ENCODE measurements around the gene RESP18. TPM values are rescaled to one million over a fixed set of nuclear protein-coding genes. Genes with fewer than 3 reads are reported as not detected.
A peak's percentile ranks its signal among the peaks of the same experiment; 100 is the strongest.

Gene RESP18
- total RNA-seq, 1 donor from 2014 or later: not detected

DNA sequence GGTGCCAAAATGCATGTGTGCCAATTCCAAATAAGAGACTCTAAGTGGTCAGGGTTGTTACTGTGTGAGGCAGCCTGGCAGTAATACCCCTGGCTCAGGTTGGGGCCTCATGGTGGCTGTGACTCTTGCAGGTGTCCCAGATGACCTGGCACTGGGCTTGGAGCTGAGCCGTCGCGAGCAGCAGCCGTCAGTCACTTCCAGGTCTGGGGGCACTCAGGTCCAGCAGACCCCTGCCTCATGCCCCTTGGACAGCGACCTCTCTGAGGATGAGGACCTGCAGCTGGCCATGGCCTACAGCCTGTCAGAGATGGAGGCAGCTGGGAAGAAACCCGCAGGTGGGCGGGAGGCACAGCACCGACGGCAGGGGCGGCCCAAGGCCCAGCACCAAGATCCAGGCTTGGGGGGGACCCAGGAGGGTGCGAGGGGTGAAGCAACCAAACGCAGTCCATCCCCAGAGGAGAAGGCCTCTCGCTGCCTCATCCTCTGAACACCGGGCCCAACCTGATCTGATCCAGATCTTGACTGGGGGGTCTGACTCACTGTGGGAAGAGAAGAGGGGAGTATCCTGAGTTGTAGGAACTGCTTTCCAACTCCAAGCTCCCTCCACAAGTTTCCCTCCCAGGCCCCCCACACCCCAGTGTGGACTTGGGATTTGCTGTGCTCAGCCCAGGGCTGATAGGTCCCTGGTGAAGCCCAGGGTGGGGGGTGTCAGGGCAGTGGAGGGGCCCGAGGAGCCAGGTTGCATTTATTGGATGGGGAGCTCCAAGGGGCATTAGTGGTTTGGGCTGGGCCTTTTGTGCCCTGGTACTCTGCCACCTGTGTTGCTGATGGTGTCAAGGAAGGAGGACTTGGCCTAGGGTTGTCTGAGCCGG lies 47.8 kb downstream of the RESP18 start:
- intact Hi-C loops (cut with micrococcal nuclease): no loop called here
- no peak for ATAC-seq
- DNase-seq: no peak

- DNase-seq (no peak), ATAC-seq (no peak)
- intact Hi-C loops (cut with micrococcal nuclease): no loop called here
These were observed 49.5 kb downstream of the RESP18 start for GRCh38 chr2:219282943-219283581.

DNA sequence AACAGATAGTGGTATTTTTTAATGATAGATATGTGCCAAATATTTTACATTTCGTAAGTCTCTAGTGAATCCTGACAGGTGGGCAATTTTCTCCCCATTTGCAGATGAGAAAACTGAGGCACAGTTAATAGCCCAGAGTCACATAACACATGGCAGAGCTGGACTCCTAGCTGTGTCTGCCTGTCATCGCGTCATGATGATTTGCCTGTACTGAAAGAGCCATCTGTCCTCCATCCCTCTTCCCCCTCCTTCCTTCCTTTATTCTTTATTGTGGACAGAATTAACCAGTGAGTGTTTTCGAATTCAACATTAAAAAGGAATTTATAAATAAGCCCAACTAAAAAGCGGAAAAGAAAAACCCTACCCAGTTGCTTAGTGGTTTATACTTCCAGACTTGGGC lies 50.2 kb downstream of the RESP18 start:
- ATAC-seq (no peak), DNase-seq (no peak)
- intact Hi-C loops (cut with micrococcal nuclease): no loop called here

DNA sequence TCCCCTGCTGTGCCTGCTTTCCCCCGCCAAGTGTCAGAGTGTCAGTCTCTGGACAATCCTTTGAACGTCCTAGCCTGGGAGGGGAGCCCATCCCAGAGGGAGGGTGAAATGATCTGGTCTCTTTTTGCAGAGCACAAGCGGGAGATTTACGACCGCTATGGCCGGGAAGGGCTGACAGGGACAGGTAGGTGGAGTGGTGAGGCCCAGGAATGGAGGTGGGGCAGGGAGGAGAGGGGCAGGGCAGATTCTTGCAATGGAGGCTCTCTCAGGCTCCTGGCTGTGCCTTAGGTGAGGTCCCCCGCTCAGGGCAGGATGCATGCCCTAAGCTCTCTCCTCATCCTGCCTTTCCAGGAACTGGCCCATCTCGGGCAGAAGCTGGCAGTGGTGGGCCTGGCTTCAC lies 51.0 kb downstream of the RESP18 start:
- no peak for ATAC-seq
- intact Hi-C loops (cut with micrococcal nuclease): no loop called here
- DNase-seq: no peak

- intact Hi-C loops (cut with micrococcal nuclease): no loop called here
- no peak for ATAC-seq
- DNase-seq: no peak
These were observed 51.9 kb downstream of the RESP18 start for GRCh38 chr2:219280651-219281050.

GRCh38 chr2:219279916-219280516 lies 52.5 kb downstream of the RESP18 start:
- no peak for DNase-seq
- intact Hi-C loops (cut with micrococcal nuclease): no loop called here
- no peak for ATAC-seq

DNA sequence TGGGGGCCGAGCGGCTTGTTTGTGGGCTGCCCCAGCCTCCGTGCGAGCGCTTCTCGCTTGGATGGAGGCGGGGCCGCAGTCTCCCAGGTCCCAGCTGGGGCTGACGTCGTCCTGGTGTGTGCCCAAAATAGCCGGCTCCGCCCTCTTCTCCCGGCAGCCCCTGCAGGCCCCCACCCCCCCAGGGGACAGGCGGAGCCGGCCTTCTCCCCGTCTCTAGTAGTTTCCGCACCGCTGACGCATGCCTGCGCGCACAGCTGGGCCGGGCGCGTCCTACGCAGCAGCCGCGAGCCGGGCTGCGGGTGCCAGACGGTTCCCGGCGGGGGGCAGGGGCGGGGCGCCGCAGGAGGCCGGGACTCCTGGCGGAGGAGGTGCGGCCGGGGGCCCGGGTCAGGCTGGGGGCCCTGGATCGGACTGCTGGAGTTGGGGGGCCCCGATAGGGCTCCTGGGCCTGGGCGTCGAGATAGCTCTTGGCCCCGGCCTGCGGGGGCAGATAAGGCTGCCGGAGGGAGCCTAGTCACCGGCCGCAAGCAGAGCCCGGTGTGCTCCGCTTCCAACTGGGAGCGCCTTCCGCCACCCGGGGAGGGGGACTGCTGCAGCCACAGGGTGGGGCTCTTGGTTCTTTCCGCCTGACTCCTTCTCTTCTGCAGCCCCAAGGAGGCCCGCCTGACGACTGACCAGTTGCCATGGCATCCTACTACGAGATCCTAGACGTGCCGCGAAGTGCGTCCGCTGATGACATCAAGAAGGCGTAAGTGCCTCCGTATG lies 53.2 kb downstream of the RESP18 start, which contains the start of gene DNAJB2:
Gene DNAJB2 (plus strand): TSS at position 216 of the 765 bp plus-strand sequence. CDS start 468 bp downstream, at position 684.
- peak; percentile 99 for DNase-seq
- intact Hi-C loops (cut with micrococcal nuclease): no loop called here
- peak; percentile 95 for ATAC-seq

DNA sequence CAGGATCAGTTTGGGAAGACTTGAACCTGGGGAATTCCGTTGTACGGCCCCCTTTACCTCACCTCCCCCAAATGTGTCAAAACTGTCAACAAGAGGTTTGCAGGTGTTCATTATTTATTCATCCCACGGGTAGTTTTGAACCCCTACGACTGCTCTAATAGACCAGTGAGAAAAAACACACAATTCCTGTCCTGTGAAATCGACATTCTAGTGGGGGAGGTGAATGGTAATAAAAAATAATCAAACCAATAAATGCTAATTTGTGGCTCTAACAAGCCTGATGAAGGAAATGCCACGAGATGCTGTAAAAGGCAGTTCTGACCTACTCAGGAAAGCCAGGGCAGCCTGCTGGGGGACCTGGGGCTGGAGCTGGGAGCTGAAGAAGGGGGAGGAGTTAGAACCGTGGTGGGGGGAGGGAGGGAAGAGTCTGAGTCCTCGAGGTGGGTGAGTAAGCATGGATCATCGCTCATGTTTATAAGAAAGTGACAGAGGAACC lies 53.8 kb downstream of the RESP18 start:
- intact Hi-C loops (cut with micrococcal nuclease): no loop called here
- ATAC-seq: peak; percentile 48

DNA sequence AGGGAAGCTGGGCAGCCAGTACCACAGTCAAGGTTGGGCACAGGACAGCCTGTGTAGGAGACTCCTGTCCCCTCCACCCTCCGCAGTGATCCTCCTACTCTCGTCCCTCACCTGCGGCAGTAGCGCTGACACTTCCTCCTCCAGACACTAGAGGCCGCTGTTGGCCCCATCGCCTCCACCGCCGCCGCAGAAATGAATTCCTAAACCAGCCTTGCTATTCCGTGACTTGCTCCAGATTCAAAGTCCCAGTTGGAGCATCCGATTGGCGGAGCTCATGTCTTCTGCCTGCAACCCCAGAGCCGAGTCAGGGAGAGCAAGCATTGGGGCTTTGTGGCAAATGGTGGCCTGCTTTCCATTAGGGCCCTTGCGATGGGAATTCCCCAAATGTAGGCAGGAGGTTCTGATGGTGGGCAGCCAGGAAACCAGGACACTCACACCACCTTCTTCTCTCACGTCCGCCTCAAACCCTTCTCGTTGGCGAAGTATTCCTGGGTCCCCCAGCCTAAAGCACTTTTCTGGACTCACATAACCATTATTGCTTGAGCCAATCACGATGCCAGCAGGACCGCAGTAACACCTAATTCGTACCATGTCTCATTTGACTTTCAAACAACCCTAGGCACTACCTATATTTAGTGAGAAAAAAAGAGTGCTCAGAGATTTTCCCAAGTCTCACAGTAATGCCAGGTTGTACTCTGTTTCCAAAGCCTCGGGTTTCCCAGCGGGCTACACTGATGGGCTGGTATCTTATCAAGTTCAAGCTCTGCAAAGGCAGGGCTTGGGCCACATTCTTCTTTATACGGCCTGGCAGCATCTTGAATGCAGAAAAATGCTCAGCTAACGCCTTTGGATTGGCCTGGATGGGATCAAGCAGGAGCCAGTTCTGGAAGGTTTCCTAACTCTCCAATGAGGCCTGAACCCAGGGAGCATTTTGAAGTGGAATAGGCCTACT lies 54.6 kb downstream of the RESP18 start:
- peak; percentile 33 for ATAC-seq
- intact Hi-C loops (cut with micrococcal nuclease): no loop called here
- DNase-seq: peak; percentile 82

More for the DNA sequence above, 53.8 kb downstream of the RESP18 start:
- no peak for DNase-seq

Small RNA genes within 50 kb of the gene (microRNA-seq; reads per million reads assigned to microRNA genes)
- gene MIR153-1 (ENCODE audit: borderline number of aligned reads): not detected

Other genes starting within 250 kb of the RESP18 start
- 7.0 TPM for gene NHEJ1, start 171.9 kb downstream of the RESP18 start, total RNA-seq
- gene SLC23A3, start 162.7 kb downstream of the RESP18 start, total RNA-seq: 0.37 TPM
- 65.0 TPM for gene CNPPD1, start 155.8 kb downstream of the RESP18 start, total RNA-seq
- gene RETREG2, start 154.5 kb downstream of the RESP18 start, total RNA-seq: 41.1 TPM
- 20.3 TPM for gene ZFAND2B, start 126.0 kb downstream of the RESP18 start, total RNA-seq
- gene ABCB6, start 113.8 kb downstream of the RESP18 start, total RNA-seq: 28.2 TPM
- gene ATG9A, start 103.1 kb downstream of the RESP18 start, total RNA-seq: 81.8 TPM
- gene ANKZF1, start 102.9 kb downstream of the RESP18 start, total RNA-seq: 30.4 TPM
- gene GLB1L, start 87.3 kb downstream of the RESP18 start, total RNA-seq: 2.5 TPM
- gene STK16, start 87.3 kb downstream of the RESP18 start, total RNA-seq: 16.4 TPM
- gene TUBA4B, start 79.5 kb downstream of the RESP18 start, total RNA-seq: not detected
- gene TUBA4A, start 78.8 kb downstream of the RESP18 start, total RNA-seq: 116 TPM
- gene DNAJB2, start 53.4 kb downstream of the RESP18 start, total RNA-seq: 74.9 TPM
- gene PTPRN, start 23.3 kb downstream of the RESP18 start, total RNA-seq: not detected
- gene DNPEP, start 55.2 kb upstream of the RESP18 start, total RNA-seq: 74.8 TPM
- 14,457 TPM for gene DES, start 85.6 kb upstream of the RESP18 start, total RNA-seq
- 111 TPM for gene SPEG, start 102.1 kb upstream of the RESP18 start, total RNA-seq
- 21.6 TPM for gene GMPPA, start 166.1 kb upstream of the RESP18 start, total RNA-seq
- gene ASIC4, start 181.7 kb upstream of the RESP18 start, total RNA-seq: not detected
- 93.1 TPM for gene CHPF, start 211.1 kb upstream of the RESP18 start, total RNA-seq
- 1.7 TPM for gene TMEM198, start 211.3 kb upstream of the RESP18 start, total RNA-seq
- gene OBSL1, start 238.8 kb upstream of the RESP18 start, total RNA-seq: 190 TPM
- 1.5 TPM for gene INHA, start 239.6 kb upstream of the RESP18 start, total RNA-seq

Data from left ventricle myocardium superior (tissue), 1 donor.